Pericardium fibroblast (primary cell): ENCODE measurements around the gene TARM1. TPM values are rescaled to one million over a fixed set of nuclear protein-coding genes. Genes with fewer than 3 reads are reported as not detected.

Experiments used
- total RNA-seq: library from RNA; depleted of rRNA; stranded (reverse); fragments of >200 nt; gene quantifications from 2 replicates; pipeline ENCODE4 v1.2.3, GENCODE V29; 2015

TARM1 gene
- total RNA-seq: not detected in 2 replicates

GRCh38 chr19:54081032-54081431 is at the start of gene TARM1:
TSS of gene TARM1 (minus strand) at chr19:54081365. CDS start at chr19:54081340, 25 bp downstream.

DNA sequence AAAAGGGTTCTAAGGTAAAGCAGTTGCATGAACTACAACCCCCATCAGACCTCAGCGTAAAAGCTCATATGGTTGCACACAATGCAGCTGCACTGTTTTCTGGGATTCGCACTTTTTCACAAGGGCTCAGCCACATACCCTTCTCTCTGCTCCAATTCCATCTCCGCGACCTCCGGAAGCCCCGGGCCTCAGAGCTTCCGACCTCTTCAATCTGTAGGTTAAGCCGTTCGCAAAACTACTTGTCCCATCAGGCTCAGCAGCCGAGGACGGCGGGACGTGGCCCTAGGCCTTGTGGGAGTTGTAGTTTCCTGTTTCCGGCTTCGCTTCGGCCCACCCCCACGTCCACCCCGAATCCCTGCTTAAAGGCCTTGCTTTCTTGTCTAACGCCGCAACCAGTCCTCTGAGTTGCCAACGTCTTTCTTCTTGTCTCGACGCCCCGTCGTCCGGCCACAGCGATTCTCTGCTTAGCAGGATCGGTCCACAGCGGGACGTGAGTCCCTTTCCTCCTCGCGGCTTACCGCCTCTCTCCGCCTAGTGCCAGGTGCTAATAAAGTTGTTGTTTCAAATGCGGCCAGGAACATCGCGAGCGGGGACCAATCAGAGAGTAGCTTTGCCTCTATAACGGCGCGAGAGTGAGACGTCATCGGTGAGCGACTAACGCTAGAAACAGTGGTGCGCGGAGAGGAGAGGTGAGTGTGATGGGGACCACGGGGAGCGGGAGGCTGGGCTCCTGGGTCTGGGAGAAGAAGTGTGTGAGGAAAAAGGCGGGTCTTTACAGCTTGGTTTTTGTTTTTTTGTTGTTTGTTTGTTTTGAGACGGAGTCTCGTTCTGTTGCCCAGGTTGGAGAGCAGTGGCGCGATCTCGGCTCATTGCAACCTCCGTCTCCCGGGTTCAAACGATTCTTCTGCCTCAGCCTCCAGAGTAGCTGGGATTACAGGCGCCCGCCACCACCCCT is 34.2 kb upstream of the TARM1 start, which contains the start of the genes PRPF31 and TFPT:
PRPF31 (plus strand) TSS at position 646 of the 955 bp plus-strand sequence. CDS start 2,525 bp downstream, outside the sequence.
TFPT (minus strand) TSS at position 549 of the 955 bp plus-strand sequence; CDS start at position 161, 388 bp downstream.

GRCh38 chr19:54102421-54103169 is 21.4 kb upstream of the TARM1 start, which contains the start of gene NDUFA3:
TSS of gene NDUFA3 (plus strand) at chr19:54102855. CDS start at chr19:54102879, 24 bp downstream.

DNA sequence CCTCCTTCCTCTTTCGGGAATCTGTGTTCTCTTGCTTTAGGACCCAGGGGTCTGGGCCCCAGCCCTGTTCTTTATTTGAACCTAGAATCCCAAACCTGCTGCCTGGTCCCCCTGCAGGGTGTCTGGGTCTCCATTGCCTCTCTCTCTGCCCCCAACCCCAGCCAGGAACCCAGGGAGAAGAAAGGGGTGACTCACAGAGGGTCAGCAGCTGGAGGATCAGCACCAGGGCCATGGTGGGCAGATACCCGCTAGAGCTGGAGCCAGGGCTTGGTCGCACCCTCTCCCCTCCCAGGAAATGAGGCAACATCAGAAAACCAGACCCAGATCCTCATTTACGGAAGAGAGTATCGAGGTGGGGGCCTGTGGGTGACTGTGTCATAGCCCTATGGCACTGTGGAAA is 19.4 kb upstream of the TARM1 start, which contains the start of gene OSCAR:
OSCAR (minus strand) TSS at position 243 of the 400 bp plus-strand sequence; CDS start at position 232, 11 bp downstream.

DNA sequence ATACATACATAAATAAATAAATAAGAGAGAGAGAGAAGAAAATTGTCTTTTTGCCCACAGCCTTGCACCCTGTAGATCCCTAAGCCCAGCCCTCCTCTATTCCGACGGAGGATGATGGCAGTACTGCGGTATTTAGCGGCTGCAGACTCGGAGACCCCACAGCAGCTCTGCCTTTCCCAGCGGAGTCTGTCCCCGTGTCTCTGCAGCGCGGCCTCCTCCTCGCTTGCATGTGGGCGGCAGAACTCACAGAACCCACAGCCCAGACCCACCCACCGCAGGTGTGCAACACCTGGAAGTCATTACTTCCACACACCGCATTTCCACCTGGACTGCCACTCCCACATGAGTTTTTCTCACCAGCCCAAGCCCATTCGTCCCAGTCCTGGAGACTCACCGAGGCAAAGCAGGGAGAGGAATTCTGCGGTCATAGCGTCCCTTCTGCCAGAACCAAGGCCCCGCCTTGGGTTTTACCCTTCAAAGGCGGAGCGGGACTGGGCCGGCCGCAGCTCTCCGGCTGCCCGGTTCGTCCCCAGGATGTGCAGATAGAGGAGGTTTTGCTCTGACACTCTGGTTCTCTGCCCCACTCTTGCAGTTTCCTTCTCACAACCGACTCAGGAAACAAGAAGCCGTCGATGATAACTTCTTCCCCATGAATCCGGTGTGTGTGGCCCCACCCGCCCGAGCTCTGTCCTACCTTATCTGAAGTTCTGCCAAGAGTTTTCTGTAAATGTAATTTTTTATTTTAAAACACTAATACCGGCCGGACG is 17.6 kb downstream of the TARM1 start, which contains the start of gene VSTM1:
VSTM1 (minus strand) TSS at position 548 of the 767 bp plus-strand sequence; CDS start at position 428, 120 bp downstream.

Other genes with a start within 250 kb of the TARM1 start
- 40.5 and 133 TPM in 2 replicates for gene MYADM, start 213.5 kb downstream of the TARM1 start, total RNA-seq
- not detected in 2 replicates for gene PRKCG, start 199.2 kb downstream of the TARM1 start, total RNA-seq
- 3.7 and 8.2 TPM in 2 replicates for gene CACNG7, start 172.1 kb downstream of the TARM1 start, total RNA-seq
- 0.60 and 1.6 TPM in 2 replicates for gene CACNG8, start 118.4 kb downstream of the TARM1 start, total RNA-seq
- gene CACNG6, start 89.7 kb downstream of the TARM1 start, total RNA-seq: 0.09 and 0.23 TPM in 2 replicates
- gene VSTM1, start 17.5 kb downstream of the TARM1 start, total RNA-seq: not detected in 2 replicates
- 0.35 and 2.3 TPM in 2 replicates for gene OSCAR, start 19.4 kb upstream of the TARM1 start, total RNA-seq
- gene NDUFA3, start 21.5 kb upstream of the TARM1 start, total RNA-seq: 15.9 and 35.4 TPM in 2 replicates
- 14.1 and 20.3 TPM in 2 replicates for gene TFPT, start 34.3 kb upstream of the TARM1 start, total RNA-seq
- gene PRPF31, start 34.4 kb upstream of the TARM1 start, total RNA-seq: 43.7 and 43.9 TPM in 2 replicates
- gene CNOT3, start 56.4 kb upstream of the TARM1 start, total RNA-seq: 10.7 and 18.0 TPM in 2 replicates
- gene LENG1, start 78.4 kb upstream of the TARM1 start, total RNA-seq: 6.3 and 7.8 TPM in 2 replicates
- 0.47 and 1.3 TPM in 2 replicates for gene TMC4, start 91.8 kb upstream of the TARM1 start, total RNA-seq
- gene MBOAT7, start 108.2 kb upstream of the TARM1 start, total RNA-seq: 64.2 and 66.3 TPM in 2 replicates
- gene TSEN34, start 109.9 kb upstream of the TARM1 start, total RNA-seq: 114 and 119 TPM in 2 replicates
- gene RPS9, start 119.5 kb upstream of the TARM1 start, total RNA-seq: 2,453 and 3,108 TPM in 2 replicates
- not detected in 2 replicates for gene LILRB3, start 141.6 kb upstream of the TARM1 start, total RNA-seq
- not detected in 2 replicates for gene LILRA6, start 161.4 kb upstream of the TARM1 start, total RNA-seq
- gene LILRB5, start 175.9 kb upstream of the TARM1 start, total RNA-seq: not detected in 2 replicates
- gene LILRB2, start 199.7 kb upstream of the TARM1 start, total RNA-seq: not detected in 2 replicates
- not detected in 2 replicates for gene LILRA5, start 231.8 kb upstream of the TARM1 start, total RNA-seq